Umbilical cord (tissue), 2 donors: ENCODE data around the gene TAF6. TPM values are rescaled to one million over a fixed set of nuclear protein-coding genes. Genes with fewer than 3 reads are reported as not detected.

Source experiments
- DNase-seq: peaks from one replicate; pipeline ENCODE4 v3.0.0-alpha.2; 2015; ENCODE audit warnings: low spot score
- total RNA-seq: library from RNA; depleted of rRNA; stranded (reverse); fragments of >200 nt; gene quantifications from one replicate; pipeline ENCODE4 v1.2.3, GENCODE V29; 2014; ENCODE audit warnings: low replicate concordance; ENCODE audit not compliant: insufficient read depth

The TAF6 gene
- total RNA-seq, 1 donor from 2014 or later: 22.1 TPM

- DNase-seq: no peak
Measured at GRCh38 chr7:100124301-100125230, 5.4 kb upstream of the TAF6 start.

DNA sequence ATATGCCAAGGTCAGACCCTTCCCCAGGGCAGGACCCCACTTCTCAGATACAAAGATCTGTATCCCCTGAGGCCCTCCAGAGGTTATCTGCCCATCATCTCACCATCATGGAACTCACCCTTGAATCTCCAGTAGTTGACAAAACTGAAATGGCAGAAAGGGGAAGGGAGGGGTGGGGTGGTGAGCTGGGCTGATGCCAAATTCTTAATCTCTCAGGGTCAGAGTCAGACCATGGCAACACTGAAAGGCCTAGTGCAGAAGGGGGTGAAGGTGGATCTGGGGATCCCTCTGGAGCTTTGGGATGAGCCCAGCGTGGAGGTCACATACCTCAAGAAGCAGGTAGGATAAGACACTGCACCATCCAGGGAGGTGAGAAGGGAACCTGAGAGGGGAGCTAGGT lies 3.4 kb upstream of the TAF6 start:
- no peak for DNase-seq

- DNase-seq: no peak
Measured at GRCh38 chr7:100122067-100122466, 2.9 kb upstream of the TAF6 start.

DNA sequence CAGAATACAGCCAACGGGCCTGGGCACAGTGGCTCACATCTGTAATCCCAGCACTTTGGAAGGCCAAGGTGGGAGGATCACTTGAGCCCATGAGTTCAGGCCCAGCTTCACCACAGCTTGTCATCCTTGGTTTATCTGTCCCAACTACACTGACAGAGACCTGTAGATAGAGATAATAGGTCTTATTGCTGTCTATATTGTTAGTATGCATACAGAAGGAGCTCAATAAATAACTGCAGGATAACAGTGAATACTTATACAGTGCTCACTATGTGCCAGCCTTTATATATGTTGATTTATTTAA lies 1.5 kb upstream of the TAF6 start:
- no peak for DNase-seq

GRCh38 chr7:100119970-100120732 lies 993 bp upstream of the TAF6 start:
- peak; percentile 84 for DNase-seq

- no peak for DNase-seq
Measured at GRCh38 chr7:100118388-100119071, 628 bp downstream of the TAF6 start.

- DNase-seq: no peak
Measured at GRCh38 chr7:100115026-100115425, 4.1 kb downstream of the TAF6 start.

- DNase-seq: no peak
Measured at GRCh38 chr7:100111914-100112313, 7.2 kb downstream of the TAF6 start.

- DNase-seq: no peak
Measured at GRCh38 chr7:100111156-100111555, 8.0 kb downstream of the TAF6 start.

DNA sequence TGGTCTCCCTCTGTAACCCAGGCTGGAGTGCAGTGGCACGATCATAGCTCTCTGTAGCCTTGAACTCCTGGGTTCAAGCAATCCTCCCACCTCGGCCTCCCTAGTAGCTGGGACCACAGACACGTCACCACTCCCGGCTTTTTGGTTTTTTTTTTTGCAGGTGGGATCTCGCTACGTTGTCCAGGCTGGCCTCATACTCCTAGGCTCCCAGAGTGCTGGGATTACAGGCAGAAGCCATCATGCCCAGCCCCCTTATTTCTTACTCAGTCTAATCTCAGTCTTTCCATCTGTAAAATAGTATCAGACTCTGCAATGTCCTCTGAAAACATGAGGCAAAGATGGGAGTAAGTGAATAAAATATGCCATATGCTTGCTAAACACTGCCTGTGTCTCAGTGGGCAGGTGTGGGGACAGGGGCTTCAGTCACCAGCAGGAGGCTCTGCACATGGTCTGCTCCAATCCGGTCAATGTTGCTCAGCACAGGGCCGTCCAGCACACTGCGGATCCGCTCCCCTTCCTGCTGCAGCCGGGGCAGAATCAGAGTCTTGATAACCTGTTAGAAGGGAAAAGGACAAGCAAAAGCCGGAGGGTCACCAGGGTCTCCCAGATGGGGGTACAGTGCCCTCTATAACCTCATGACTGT lies 9.5 kb downstream of the TAF6 start:
- DNase-seq: no peak

- DNase-seq: no peak
Measured at GRCh38 chr7:100107890-100108289, 11.3 kb downstream of the TAF6 start.

GRCh38 chr7:100107125-100107737 lies 11.9 kb downstream of the TAF6 start:
- no peak for DNase-seq

- no peak for DNase-seq
Measured at GRCh38 chr7:100106633-100107032, 12.5 kb downstream of the TAF6 start.

GRCh38 chr7:100105534-100105933 lies 13.6 kb downstream of the TAF6 start:
- no peak for DNase-seq

DNA sequence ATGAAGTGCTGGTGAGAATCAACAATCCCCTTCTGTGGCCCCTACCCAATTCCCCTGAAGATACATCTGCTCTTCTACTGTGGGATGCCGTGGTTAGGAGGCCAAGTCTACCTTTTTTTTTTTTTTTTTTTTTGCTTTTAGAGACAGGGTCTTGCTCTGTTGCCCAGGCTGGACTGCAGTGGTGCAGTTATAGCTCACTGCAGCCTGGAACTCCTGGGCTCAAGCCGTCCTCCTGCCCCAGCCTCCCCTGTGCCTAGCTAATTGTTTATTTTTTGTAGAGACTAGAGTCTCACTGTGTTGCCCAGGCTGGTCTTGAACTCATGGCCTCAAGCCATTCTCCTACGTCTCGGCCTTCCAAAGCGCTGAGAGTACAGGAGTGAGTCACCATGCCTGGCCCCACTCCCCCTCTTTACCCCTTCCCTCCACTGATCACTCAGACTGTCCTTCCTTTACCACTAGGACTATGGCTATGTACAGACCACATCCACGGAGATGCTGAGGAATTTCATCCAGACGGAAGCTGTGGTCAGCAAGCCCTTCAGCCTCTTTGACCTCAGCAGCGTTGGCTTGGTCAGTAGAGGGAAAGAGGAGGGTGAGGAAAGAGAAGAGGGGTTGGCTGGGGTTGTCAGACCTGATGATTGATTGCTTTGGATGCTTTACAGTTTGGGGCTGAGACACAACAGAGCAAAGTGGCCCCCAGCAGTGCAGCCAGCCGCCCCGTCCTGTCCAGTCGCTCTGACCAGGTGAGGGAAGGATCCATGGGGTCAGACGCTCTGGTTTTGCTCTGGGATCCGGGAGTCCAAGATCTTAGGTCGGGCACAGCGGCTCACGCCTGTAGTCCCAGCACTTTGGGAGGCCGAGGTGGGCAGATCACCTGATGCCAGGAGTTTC lies 16.0 kb downstream of the TAF6 start:
- DNase-seq: no peak

GRCh38 chr7:100101016-100101862 lies 17.9 kb downstream of the TAF6 start, which contains the start of the genes AP4M1 and MCM7:
Gene AP4M1, plus strand, starts transcription at chr7:100101643. Its CDS starts 72 bp downstream, at chr7:100101715.
Gene MCM7, minus strand, starts transcription at chr7:100101397. Its CDS starts 103 bp downstream, at chr7:100101294.
- DNase-seq: peak; percentile 100

GRCh38 chr7:100100420-100101015 lies 18.6 kb downstream of the TAF6 start:
- peak; percentile 97 for DNase-seq

- no peak for DNase-seq
Measured at GRCh38 chr7:100099452-100099851, 19.7 kb downstream of the TAF6 start.

- no peak for DNase-seq
Measured at GRCh38 chr7:100098913-100099312, 20.2 kb downstream of the TAF6 start.
